SKM-1 treated with dmso at 0.1 percent for 144 hours (cell line): ENCODE results near the gene KRT40.
"Not testable (repeated sequence)": the region's sequence is repeated elsewhere in the genome, so short reads cannot be mapped to it uniquely, and the experiment has no call there.

ENCODE experiments used
- DNase-seq: peaks from one replicate; lab custom pipeline; 2025; ENCODE audit not compliant: unreplicated experiment; lab: John Stamatoyannopoulos, UW

The KRT40 gene

DNA sequence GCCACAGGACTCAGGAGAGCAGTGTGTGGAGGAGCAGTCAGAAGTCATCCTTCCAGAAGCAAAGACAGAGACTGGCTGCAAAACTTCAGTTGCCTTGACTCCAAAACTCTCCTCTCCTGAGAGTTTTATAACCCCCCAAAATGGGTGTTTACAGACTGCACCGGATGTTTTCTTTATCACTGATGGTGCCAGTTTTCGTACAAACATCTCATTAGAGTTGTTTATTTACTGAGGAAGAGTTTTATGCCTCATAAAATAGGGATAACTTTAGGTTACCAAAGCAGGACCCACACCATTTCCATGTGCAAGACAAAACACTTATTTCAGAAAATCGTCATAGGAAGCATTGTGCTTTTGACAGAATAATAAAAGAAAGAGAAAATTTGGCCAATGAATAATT, at the start of gene KRT40:
Gene KRT40, minus strand, starts transcription at position 101 of the 400 bp plus-strand sequence. Its CDS starts 53 bp downstream, at position 48.
- no peak for DNase-seq

DNA sequence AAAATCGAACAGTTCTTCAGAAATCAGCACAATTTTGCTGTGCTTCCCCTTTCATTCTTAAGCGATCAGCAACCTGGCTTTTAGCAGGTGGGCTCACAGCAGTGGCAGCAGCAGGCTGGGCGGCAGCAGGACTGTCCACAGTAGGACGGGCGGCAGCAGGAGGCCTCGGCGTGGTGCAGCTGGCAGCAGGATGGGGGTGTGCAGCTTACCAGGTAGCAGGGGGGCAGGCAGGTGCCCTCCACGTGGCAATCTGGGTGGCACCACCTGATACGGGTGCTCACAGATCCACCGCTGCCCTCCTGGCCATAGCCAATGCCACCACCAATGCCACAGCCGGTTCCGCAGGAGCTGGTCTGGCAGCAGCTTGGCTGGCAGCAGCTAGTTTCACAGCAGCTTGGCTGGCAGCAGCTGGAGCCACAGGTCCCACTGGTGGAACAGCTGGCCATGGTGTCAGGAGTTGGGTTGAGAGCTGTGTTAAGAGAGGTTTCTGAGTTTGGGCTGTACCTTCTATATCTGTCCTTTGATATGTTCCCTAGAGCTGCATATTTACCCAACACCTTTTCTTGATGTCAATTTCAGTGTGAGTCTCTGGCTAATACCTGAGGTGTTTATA, 45.6 kb upstream of the KRT40 start, which contains the start of gene KRTAP1-4:
Gene KRTAP1-4, minus strand, starts transcription at position 563 of the 613 bp plus-strand sequence. Its CDS starts 117 bp downstream, at position 446.
- no peak for DNase-seq

DNA sequence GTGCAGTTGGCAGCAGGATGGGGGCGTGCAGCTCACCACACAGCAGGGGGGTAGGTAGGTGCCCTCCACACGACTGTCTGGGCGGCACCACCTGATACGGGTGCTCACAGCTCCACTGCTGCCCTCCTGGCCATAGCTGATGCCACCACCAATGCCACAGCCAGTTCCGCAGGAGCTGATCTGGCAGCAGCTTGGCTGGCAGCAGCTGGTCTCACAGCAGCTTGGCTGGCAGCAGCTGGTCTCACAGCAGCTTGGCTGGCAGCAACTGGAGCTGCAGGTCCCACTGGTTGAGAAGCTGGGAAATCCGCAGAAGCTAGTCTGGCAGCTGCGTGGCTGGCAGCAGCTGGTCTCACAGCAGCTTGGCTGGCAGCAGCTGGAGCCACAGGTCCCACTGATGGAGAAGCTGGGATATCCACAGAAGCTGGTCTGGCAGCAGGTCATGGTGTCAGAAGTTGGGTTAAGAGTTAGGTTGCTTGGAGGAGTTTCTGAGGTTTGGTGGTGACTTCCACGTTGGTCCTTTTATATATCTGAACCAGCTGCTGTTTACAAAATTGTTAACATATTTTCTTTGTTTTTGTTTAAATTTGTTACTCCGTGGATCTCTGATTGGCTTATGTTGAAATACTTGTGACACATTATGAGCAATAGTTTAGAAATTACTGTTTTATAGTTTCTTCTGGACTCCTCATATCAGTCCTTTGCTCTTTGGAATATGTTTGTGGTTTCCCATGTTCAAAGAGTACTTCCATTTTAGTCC, 42.8 kb upstream of the KRT40 start, which contains the start of gene KRTAP1-5:
Gene KRTAP1-5, minus strand, starts transcription at position 494 of the 757 bp plus-strand sequence. Its CDS starts 53 bp downstream, at position 441.
- DNase-seq: no peak

DNA sequence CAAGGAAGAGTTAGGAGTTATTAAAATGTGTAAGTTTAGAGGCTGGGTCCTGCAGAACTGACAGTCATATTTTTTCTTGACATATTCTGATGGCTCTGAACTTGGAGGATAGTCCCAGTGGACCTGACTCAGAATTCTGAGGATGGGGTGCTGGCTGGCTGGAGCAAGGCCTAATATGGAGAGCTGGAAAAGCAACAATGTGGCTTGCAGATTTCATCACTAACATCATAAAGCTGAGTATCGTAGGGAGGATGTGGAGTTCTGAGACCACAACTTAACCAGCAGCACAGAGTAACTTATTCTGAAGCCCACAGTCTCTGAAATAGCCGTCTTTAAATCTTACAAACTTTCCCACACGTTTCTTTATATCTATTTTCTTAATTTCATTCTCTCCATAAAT, 40.6 kb upstream of the KRT40 start:
- DNase-seq: no peak

DNA sequence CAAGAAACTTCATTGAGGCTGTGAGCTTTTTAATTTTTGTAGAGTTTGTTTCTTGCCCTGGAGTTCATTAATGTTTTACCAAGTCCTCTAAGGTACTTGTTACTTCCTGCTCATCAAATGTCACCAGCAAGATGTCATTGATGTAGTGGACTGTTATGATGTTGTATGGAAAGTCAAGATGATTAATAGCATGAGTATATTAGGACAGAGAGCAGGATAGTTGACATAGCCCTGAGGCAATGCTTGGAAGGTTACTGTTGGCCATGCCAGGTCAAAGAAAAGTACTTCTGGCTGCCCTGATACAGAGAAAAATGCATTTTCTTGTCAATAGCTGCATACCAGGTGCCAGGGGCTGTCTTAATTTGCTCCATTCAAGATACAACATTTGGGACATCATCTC, 36.2 kb upstream of the KRT40 start:
- DNase-seq: no peak

DNA sequence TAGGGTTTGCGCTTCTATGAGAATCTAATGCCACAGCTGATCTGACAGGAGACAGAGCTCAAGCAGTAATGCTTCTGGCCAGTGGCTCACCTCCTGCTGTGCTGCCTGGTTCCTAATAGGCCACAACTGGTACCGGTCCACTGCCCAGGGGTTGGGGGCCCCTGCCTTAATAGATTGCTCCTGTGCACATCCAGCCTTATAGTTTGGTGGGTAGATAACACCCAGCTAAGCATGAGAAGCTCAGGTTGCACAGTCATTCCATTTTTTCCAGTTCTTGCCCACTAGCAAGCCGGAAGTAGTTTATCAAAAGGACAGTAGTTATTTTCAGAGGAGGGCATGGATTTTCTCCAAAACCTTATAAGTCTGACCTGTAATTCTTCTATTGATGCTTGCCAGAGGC, 35.3 kb upstream of the KRT40 start:
- DNase-seq: no peak

DNA sequence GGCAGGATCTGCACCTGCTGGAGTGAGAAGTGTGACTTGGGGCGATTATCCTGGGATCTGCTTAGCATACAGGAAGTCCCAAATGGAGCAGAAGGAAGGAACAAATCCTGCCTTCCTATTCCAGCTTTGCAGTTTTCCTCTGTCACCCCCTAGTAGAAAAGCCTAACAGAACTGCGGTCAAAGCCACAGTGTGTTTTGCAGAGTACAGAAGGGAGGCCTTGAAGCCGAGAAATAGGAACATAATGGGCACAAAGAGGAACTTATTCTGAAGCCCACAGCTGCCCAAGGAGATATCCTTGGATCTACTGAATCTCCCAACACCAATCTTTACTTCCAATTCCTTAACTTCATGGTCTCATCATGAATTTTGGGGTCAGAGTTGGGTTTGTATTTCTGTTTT, 34.4 kb upstream of the KRT40 start:
- DNase-seq: no peak

DNA sequence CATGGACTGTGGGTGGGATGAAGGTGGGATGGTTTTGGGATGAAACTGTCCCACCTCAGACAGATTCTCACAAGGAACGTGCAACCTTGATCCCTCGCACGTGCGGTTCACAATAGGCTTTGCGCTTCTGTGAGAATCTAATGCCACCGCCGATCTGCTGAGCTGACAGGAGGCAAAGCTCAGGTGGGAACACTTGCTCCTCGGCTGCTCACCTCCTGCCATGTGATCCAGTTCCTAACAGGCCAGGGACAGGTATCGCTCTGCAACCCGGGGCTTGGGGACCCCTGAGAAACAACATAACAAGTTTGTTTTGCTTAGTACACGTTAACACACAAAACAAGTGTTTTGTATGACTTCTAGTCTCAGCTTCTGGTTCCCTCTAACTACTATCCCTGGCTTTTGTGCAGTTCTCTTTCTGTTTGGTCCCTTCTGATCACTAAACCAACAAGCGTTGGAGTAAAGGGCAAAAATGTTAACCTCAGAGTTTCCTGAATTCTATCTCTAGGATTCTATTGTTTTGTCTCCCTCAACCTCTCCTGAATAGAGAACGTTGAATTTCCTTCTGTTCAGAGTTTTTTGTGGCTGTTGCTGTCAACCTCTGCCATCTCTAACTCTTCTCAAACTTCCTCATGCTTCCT, 32.6 kb upstream of the KRT40 start:
- no peak for DNase-seq

DNA sequence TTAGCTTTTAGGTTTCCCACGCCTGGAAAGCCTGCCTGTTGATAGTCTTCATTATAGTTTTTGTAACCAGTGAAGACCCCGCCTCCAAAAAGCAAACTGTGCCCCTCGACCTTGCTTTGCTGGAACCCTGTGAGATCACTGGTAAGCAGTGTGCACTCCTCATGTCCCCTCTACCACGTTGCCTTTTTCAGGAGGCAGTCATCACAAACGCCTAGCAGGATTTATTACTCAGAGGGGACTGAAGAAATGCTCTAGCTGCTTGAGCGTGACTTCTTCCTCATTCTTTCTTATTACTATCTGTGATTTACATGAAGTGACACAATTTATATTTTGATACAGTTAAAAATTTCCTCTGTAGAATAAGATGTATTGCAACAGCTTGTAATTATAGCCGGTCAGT, 31.3 kb upstream of the KRT40 start:
- no peak for DNase-seq

DNA sequence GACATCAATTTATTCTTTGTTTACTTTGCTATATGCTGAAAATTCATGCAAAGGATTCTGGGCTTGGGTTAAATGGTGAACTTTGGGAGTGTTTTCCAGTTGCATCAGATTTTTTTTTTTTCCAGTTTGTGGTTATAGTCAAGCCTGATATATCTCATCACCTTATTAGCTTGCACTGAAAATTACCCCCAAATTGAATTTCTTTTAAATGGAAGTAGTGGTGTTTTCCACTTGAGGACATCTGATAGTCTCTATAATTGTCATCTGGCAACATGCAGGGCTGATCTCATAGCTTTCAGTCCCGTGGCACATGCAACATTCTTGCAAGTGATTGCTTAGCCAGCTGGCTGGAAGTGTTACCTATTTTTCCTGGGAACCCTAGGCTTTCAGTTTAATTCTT, 29.5 kb upstream of the KRT40 start:
- no peak for DNase-seq

DNA sequence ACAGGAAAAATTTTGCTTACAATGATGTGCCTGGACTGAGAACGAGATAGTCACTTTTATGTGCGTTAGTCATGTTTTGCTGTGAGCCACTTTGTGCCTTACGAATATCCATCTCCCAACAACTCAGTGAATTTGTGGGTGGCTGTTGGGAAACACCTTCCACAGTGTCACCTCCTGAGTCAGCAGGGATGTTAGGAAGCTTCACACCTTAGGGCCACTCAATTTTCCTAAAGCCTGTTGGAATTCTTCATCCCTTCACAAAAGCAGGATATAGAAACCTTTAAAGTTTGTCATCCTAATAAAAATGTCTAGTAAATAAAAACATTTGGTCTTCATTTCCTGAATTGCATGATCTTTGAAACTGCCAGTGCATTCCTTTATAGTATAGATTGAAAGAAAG, 29.1 kb upstream of the KRT40 start:
- DNase-seq: no peak

DNA sequence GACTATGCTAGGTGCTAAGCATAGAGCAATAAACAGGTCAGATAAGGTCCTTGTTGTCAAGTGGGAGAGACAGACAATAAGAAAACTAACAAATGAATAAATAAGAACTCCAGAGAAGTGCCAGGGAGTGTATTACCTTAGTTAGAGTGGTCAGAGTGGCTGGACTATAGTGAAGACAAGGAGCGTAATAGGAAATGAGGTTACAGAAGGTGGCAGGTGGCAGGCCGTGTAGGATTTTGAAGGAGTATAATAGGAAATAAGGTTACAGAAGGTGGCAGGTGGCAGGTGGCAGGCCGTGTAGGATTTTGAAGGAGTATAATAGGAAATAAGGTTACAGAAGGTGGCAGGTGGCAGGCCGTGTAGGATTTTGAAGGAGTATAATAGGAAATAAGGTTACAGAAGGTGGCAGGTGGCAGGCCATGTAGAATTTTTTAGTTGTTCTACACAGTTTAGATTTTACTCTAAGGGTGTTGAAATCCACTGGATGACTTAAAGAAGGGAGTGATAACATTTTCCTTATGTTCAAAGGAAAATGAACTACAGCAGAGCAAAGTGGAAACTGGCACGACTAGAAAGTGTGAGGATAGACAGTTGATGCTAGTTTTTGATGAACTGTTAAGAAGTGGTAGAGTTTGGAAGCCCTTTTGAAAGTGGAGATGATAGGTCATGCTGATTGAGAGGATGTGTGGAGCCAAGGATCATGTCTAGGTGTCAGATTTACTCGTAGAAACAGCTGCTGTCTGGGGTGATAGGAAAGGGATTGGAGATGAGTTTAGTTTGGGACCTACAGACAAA, 28.4 kb upstream of the KRT40 start:
- DNase-seq: no peak

DNA sequence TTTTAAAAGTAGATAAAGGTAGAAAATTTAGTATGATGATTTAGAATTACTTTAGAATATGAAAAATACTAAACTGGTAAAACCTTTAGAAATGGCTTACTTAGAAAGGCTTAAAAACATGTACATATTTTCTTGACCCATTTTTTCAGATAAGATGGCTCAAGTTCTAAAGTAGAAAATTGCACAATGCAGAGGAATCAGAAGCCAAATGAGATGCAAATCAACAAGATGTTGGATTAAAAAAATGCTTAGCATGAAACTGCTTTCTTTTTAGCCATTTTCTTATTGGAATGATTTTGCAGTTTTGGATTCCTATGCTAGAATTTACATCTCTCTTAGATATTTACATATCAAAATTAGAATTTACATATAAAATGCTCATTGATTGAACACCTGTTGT, 26.3 kb upstream of the KRT40 start:
- DNase-seq: no peak

DNA sequence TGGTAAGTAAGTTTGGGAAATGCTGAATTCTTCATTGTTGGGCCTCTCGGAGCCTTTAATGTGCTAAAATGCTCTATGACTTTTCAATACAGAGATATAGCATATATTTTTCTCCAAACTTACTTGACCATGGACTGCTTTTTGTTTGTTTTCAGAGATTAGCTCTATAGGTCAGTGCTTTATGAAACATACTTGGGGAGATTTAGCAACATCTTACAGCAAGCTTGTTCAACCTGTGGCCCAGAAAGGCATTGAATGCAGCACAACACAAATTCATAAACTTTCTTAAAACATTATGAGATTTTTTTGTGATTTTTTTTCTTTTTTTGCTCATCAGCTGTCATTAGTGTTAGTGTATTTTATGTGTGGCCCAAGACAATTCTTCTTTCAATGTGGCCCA, 25.8 kb upstream of the KRT40 start:
- no peak for DNase-seq

DNA sequence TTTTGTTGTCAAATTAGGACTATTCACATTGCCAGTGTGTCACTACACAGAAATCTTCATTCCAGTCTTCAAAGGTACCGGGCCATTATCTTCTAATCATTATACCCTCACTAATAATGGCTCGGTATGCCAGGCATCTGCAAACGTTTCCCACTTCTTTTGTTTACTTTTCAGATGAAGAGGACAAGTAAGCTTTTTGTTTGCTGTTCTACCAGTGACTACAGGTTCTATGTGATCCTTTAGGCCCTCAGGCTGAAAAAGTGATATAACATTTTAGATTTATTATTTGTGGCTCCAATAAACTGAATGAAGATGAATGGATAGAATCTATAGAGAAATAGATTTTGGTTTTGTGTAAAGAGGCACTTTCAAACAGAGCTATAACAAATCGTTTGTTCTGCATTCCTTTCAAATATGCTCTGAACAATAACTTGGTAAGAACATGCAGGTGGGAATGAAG, 25.2 kb upstream of the KRT40 start:
- no peak for DNase-seq

DNA sequence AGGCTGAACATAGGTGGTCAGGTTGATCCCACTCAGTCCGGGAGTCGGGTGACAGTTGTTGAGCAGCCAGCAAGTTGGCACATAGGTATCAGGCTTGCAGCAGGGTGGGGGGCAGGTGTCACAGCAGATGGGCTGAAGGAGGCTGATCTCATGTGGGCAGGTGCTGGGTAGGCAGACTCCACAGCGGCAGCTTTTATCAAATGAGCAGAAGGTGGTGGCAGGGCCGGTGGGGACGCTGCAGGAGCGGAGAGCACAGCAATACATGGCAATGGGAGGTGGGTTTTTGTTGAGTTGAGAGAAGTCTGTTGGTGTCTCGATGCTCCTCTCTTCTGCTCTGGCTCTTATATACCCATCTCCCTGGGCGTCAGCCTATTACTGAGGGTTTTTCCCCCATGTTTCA, 24.7 kb upstream of the KRT40 start, which contains the start of gene KRTAP3-1:
Gene KRTAP3-1, minus strand, starts transcription at position 318 of the 400 bp plus-strand sequence. Its CDS starts 54 bp downstream, at position 264.
- DNase-seq: no peak

DNA sequence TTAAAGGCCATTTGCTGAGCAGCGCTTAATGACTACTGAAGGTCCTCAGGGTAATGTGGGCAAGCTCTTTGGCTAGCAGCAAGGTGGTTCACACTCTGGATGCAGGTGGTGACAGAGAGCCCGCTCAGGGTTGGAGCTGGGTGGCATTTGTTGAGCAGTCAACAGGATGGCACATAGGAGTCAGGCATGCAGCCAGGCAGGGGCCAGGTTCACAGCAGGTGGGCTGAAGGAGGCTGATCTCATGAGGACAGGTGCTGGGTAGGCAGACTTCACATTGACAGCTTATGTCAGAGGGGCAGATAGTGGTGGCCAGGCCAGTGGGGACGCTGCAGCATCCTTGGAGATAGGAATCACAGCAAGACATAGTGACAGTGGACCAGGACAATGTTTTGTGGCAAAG, 20.3 kb upstream of the KRT40 start:
- DNase-seq: no peak

DNA sequence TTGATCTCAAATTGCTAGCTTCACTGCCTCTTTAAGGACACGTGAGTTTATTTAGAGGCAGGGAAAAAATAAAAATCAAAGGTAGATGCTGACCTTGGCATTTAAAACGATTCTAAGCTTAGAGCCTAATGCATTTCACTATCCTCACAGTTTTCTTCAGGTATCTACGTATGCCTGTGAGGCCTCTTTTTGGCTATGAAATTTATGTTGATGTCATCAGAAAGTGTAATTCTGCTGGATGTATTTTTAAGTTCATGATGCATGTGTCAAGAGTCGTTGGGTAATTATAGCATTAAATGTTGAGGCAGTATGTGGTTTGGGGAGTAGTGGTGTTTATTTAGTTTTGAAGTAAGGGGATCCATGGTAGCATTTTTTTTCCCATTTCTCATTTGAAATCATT, 19.8 kb upstream of the KRT40 start:
- DNase-seq: no peak

DNA sequence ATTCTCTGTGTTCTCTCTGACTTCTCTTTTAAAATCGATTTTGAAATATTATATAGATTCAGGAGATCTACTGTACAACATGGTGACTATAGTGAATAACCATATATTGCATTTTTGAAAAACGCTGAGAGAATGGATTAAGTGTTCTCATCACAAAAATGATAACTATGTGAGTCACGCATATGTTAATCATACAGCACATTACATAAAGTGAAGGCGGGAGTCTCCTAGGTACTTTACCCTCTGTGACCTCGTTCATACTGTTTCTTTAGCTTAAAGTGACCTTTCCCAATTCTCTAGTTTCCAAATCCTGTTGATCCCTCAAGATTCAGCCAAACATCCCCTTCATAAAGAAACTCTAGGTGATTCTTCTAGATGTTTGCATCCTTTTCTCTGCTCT, 18.7 kb upstream of the KRT40 start:
- no peak for DNase-seq

DNA sequence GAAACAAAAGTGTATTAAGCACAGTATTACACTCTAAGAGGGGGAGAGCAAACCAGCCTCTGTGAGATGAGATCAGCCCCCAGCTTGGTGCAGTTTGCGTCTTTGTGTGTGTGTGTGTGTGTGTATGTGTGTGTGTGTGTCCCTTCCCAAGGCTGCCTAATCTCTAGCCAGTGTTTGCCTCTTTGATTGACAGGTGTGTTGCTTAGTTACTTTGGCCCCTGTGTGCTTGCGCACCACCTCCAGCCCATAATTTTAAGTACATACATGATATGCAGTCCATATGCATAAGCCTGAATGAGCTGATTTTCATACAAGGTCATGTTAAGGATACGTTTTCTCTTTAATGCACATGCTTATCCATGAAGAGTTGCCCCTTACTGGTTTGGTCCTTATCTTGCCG, 17.7 kb upstream of the KRT40 start:
- DNase-seq: no peak

DNA sequence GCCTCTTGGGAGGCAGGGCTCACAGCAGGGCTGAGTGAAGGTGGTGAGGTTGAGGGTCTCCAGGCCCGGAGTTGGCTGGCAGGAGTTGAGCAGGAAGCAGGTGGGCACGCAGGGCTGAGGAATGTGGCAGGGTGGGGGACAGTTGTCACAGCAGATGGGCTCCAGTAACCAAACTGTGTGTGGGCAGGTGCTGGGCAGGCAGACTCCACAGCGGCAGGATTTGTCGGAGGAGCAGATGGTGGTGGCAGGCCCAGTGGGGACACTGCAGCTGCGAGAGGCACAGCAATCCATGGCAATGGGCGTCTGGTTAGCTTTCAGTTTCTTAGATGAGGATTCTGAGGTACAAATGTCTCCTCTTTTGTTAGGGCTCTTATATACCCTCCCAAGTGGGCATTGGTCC, 15.4 kb upstream of the KRT40 start, which contains the start of gene KRTAP3-2:
Gene KRTAP3-2, minus strand, starts transcription at position 344 of the 400 bp plus-strand sequence. Its CDS starts 53 bp downstream, at position 291.
- DNase-seq: not testable (repeated sequence)
